ENCODE measurements around the gene ARID5A. TPM values are rescaled to one million over a fixed set of nuclear protein-coding genes. Genes with fewer than 3 reads are reported as not detected.
A peak's percentile ranks its signal among the peaks of the same experiment; 100 is the strongest.

ARID5A gene
- total and polyA plus RNA-seq, 2 experiments from 2014 or later: 5.5 to 7.7 TPM

- peak overlapping the region; percentile 77 for H3K4me3 ChIP-seq
- H4K20me1 ChIP-seq (replicated peaks; ENCODE audit: insufficient read depth): peaks cover 5% of the 10 kb centered on the region; the same call in 1 of the 2 replicates
- H3K4me3 Mint-ChIP-seq: peak overlapping the region; percentile 82
- no peak overlapping the region for H3K27ac Mint-ChIP-seq
- 0 out of 2 replicates have a peak, but pooled peaks cover 7% of the 10 kb centered on the region for H3K79me2 ChIP-seq (replicated peaks; ENCODE audit: insufficient read depth)
- H3K4me1 ChIP-seq (ENCODE audit: insufficient read depth): peaks cover 27% of the 10 kb centered on the region
- peaks cover 30% of the 10 kb centered on the region for H3K4me1 Mint-ChIP-seq
- no peak overlapping the region for H3K27ac ChIP-seq (ENCODE audit: low read depth)
- DNase-seq (ENCODE audit: low spot score): peak; percentile 42
- H3K27me3 ChIP-seq (ENCODE audit: insufficient read depth): peaks cover 39% of the 10 kb centered on the region
- TF ChIP-seq ETS1 (IDR thresholded peaks at IDR 0.05): no peak
- no peak for TF ChIP-seq JUNB (IDR thresholded peaks at IDR 0.05; ENCODE audit: unreplicated experiment)
- TF ChIP-seq POLR2AphosphoS5 (IDR thresholded peaks at IDR 0.05; ENCODE audit: low read depth): no peak
- H3K9me3 Mint-ChIP-seq: no peaks in the 10 kb centered on the region
- H3K27me3 Mint-ChIP-seq (ENCODE audit: insufficient read depth, low read depth, poor library complexity): peaks cover 31% of the 10 kb centered on the region
- H3F3A ChIP-seq (replicated peaks; ENCODE audit: low read depth): 0 out of 2 replicates have a peak, but pooled peaks cover 3% of the 10 kb centered on the region
- H2AFZ ChIP-seq: 0 out of 2 replicates have a peak overlapping the region, but pooled peaks have one; percentile 5
- peak; percentile 6 for ATAC-seq
- H3K36me3 Mint-ChIP-seq (ENCODE audit: low read depth): no peaks in the 10 kb centered on the region
- H3K36me3 ChIP-seq (ENCODE audit: insufficient read depth): no peaks in the 10 kb centered on the region
- peak overlapping the region; percentile 93 for H3K4me2 ChIP-seq
- H3K9me2 ChIP-seq (ENCODE audit: insufficient read depth): no peaks in the 10 kb centered on the region
Observed at GRCh38 chr2:96537734-96538486, 1.4 kb downstream of the ARID5A start.

GRCh38 chr2:96538487-96539214 lies 2.1 kb downstream of the ARID5A start:
- H3K27ac ChIP-seq (ENCODE audit: low read depth): no peak overlapping the region
- no peaks in the 10 kb centered on the region for H3K9me2 ChIP-seq (ENCODE audit: insufficient read depth)
- H3F3A ChIP-seq (replicated peaks; ENCODE audit: low read depth): 0 out of 2 replicates have a peak, but pooled peaks cover 3% of the 10 kb centered on the region
- peaks cover 26% of the 10 kb centered on the region for H3K4me1 Mint-ChIP-seq
- H3K27me3 ChIP-seq (ENCODE audit: insufficient read depth): peaks cover 39% of the 10 kb centered on the region
- 0 out of 2 replicates have a peak, but pooled peaks cover 7% of the 10 kb centered on the region for H3K79me2 ChIP-seq (replicated peaks; ENCODE audit: insufficient read depth)
- H3K36me3 Mint-ChIP-seq (ENCODE audit: low read depth): peaks cover 5% of the 10 kb centered on the region; the same call in 2 of the 3 replicates
- ATAC-seq (peak; percentile 31), DNase-seq (ENCODE audit: low spot score) (peak; percentile 95)
- peaks cover 31% of the 10 kb centered on the region for H3K27me3 Mint-ChIP-seq (ENCODE audit: insufficient read depth, low read depth, poor library complexity)
- H3K9me3 Mint-ChIP-seq: no peaks in the 10 kb centered on the region
- peaks cover 5% of the 10 kb centered on the region; the same call in 1 of the 2 replicates for H4K20me1 ChIP-seq (replicated peaks; ENCODE audit: insufficient read depth)
- H3K4me2 ChIP-seq: peak overlapping the region; percentile 93
- peak overlapping the region; percentile 77 for H3K4me3 ChIP-seq
- peaks cover 21% of the 10 kb centered on the region for H3K4me1 ChIP-seq (ENCODE audit: insufficient read depth)
- H2AFZ ChIP-seq: 0 out of 2 replicates have a peak overlapping the region, but pooled peaks have one; percentile 5
- H3K27ac Mint-ChIP-seq: peak overlapping the region; percentile 71
- no peaks in the 10 kb centered on the region for H3K36me3 ChIP-seq (ENCODE audit: insufficient read depth)
- peak overlapping the region; percentile 82 for H3K4me3 Mint-ChIP-seq
- TF ChIP-seq EZH2 (IDR thresholded peaks at IDR 0.05; ENCODE audit: low read depth, unreplicated experiment) (no peak), REST (IDR thresholded peaks at IDR 0.05; ENCODE audit: unreplicated experiment) (no peak), POLR2AphosphoS5 (IDR thresholded peaks at IDR 0.05; ENCODE audit: low read depth) (peak; percentile 36; the same call in 1 of the 2 replicates), ZNF462 (CRISPR knock-in tag; IDR thresholded peaks at IDR 0.05) (no peak), STAT1 (IDR thresholded peaks at IDR 0.05; ENCODE audit: unreplicated experiment) (no peak), CREB1 (CRISPR knock-in tag; IDR thresholded peaks at IDR 0.05; ENCODE audit: low read depth) (no peak)
